ES-I3 (cell line): ENCODE results near the gene IL21R.

Source experiments
- H3K36me3 ChIP-seq: 2 replicates; pipeline ENCODE4 v1.6.1; 2013; ENCODE audit warnings: mild to moderate bottlenecking, low read length, control low read depth, moderate library complexity; ENCODE audit not compliant: insufficient read depth
- H3K4me1 ChIP-seq: 2 replicates; pipeline ENCODE4 v1.6.1; 2013; ENCODE audit warnings: mild to moderate bottlenecking, control low read depth, low read length; ENCODE audit not compliant: insufficient read depth
- H3K9ac ChIP-seq: 2 replicates; pipeline ENCODE4 v1.6.1; 2013; ENCODE audit warnings: low read depth, mild to moderate bottlenecking, low read length, moderate library complexity
- H3K9me3 ChIP-seq: 2 replicates; pipeline ENCODE4 v1.6.1; 2013; ENCODE audit warnings: mild to moderate bottlenecking, low read length, moderate library complexity; ENCODE audit not compliant: control insufficient read depth, insufficient read depth

The IL21R gene

GRCh38 chr16:27401768-27402568 is at the start of gene IL21R:
Gene IL21R (plus strand): TSS chr16:27402174. CDS start chr16:27430072, 27,898 bp downstream.
- no peaks in the 10 kb centered on the region for H3K36me3 ChIP-seq
- H3K9ac ChIP-seq: no peak within 1 kb of the TSS
- H3K4me1 ChIP-seq: peaks cover 6% of the 10 kb centered on the region; the same call in 1 of the 2 replicates
- no peaks in the 10 kb centered on the region for H3K9me3 ChIP-seq

DNA sequence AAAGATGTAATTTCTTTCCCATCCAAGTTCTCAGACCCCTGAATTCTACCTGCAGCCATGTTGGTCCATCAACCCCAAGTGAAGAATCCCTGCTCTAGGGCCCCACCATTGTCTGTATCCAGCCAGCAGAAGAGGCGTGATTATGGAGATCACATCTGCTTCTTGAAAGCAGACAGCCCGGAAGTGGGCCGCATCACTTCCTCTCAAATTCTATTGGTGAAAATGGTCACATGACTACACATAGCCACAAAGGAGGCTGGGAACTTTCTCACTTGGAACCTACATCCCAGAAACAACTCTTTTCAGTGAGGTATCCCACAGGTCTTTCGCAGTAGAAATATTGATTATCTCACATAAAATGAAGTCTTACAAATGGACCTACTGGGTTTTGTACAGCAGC is 48.1 kb upstream of the IL21R start:
- Histone ChIP-seq H3K9ac (no peak overlapping the region), H3K4me1 (no peaks in the 10 kb centered on the region), H3K36me3 (peaks cover 21% of the 10 kb centered on the region), H3K9me3 (peaks cover 3% of the 10 kb centered on the region; the same call in 1 of the 2 replicates)

DNA sequence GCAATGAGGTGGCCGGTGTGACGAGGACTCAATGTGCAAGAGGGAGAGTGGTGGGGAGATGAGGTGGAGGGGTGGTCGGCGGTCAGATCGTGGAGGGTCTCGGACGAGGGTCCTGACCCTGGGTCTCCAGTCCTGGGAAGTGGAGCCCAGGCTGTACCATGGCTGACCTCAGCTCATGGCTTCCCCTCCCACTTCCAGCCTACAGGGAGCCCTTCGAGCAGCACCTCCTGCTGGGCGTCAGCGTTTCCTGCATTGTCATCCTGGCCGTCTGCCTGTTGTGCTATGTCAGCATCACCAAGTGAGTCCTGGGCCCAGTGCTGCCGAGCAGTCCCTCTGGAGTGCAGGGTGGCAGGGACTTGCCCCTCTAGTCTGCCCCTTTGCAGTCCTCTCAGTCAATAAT is 46.4 kb upstream of the IL21R start:
- H3K36me3 ChIP-seq: peaks cover 15% of the 10 kb centered on the region
- H3K9ac ChIP-seq: no peak overlapping the region
- H3K4me1 ChIP-seq: no peaks in the 10 kb centered on the region
- H3K9me3 ChIP-seq: peaks cover 3% of the 10 kb centered on the region; the same call in 1 of the 2 replicates

DNA sequence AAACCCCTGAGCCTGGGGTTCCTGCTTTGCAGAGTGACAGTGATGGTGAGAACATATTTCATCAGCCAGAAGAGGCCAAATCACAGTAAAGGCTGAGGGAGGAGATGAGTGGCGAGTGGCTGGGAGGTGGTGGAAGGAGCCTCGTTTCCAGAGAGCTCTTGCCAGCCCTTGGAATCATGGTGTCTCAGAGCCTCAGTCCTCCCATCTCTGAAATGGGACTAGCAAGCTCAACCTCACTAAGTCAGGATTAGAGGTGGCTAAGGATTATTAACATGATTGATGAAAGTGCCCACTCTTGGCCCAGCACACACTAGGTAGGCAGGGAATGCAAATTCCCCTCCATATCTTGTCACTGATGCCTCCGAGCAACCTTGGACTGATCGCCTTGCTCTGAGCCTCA is 45.2 kb upstream of the IL21R start:
- Histone ChIP-seq H3K4me1 (no peaks in the 10 kb centered on the region), H3K36me3 (peaks cover 10% of the 10 kb centered on the region), H3K9ac (no peak overlapping the region), H3K9me3 (no peaks in the 10 kb centered on the region)

DNA sequence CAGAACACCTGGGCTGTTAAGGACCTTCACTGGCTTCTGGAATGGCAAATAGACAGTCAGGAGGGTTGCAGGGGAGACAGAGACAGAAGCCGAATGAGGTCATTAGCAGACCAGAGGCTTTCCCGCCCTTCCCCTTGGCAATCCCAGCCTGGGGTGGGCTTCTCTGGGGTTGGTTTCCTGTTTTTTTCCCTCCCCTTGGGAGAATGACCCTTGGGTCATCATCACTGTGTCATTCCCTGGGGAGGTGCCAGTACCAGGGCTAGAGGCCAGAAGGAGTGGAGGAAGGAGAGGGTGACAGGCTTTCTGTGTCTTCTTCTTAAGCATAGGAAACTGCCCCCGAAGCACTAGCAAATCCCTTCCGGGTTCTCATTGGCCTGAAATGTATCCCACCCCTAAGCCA is 42.9 kb upstream of the IL21R start:
- H3K36me3 ChIP-seq: peaks cover 5% of the 10 kb centered on the region; the same call in 1 of the 2 replicates
- H3K9me3 ChIP-seq: no peaks in the 10 kb centered on the region
- H3K4me1 ChIP-seq: no peaks in the 10 kb centered on the region
- H3K9ac ChIP-seq: no peak overlapping the region

- Histone ChIP-seq H3K4me1 (no peaks in the 10 kb centered on the region), H3K36me3 (peaks cover 4% of the 10 kb centered on the region; the same call in 1 of the 2 replicates), H3K9ac (no peak overlapping the region), H3K9me3 (no peaks in the 10 kb centered on the region)
Measured at GRCh38 chr16:27359615-27360014, 42.4 kb upstream of the IL21R start.

DNA sequence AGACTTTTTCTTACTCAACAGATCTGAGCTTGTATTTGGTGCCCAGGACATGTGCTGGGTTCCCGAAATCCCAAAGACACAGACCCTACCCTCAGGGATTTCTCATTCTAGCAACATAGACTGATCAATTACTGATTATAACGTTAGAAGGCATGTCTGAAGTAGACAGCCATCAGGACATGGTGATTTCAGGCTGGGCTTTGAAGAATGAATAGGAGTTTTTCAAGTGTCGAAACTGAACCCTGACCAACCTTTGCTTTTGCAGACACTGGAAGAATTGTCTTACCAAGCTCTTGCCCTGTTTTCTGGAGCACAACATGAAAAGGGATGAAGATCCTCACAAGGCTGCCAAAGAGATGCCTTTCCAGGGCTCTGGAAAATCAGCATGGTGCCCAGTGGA is 40.0 kb upstream of the IL21R start:
- Histone ChIP-seq H3K9me3 (no peaks in the 10 kb centered on the region), H3K9ac (no peak overlapping the region), H3K36me3 (no peaks in the 10 kb centered on the region; the same call in 1 of the 2 replicates), H3K4me1 (no peaks in the 10 kb centered on the region; the same call in 1 of the 2 replicates)

- H3K36me3 ChIP-seq: no peaks in the 10 kb centered on the region; the same call in 1 of the 2 replicates
Measured at GRCh38 chr16:27362570-27363245, 39.3 kb upstream of the IL21R start.

GRCh38 chr16:27363246-27363632 is 38.7 kb upstream of the IL21R start:
- Histone ChIP-seq H3K9ac (no peak overlapping the region), H3K9me3 (no peaks in the 10 kb centered on the region), H3K36me3 (no peaks in the 10 kb centered on the region; the same call in 1 of the 2 replicates), H3K4me1 (no peaks in the 10 kb centered on the region; the same call in 1 of the 2 replicates)

More at GRCh38 chr16:27362570-27363245, 39.3 kb upstream of the IL21R start:
- H3K4me1 ChIP-seq: no peaks in the 10 kb centered on the region; the same call in 1 of the 2 replicates
- no peak overlapping the region for H3K9ac ChIP-seq
- no peaks in the 10 kb centered on the region for H3K9me3 ChIP-seq

- Histone ChIP-seq H3K4me1 (no peaks in the 10 kb centered on the region; the same call in 1 of the 2 replicates), H3K36me3 (no peaks in the 10 kb centered on the region; the same call in 1 of the 2 replicates), H3K9ac (no peak overlapping the region), H3K9me3 (no peaks in the 10 kb centered on the region)
Measured at GRCh38 chr16:27363797-27364196, 38.2 kb upstream of the IL21R start.

- Histone ChIP-seq H3K4me1 (no peaks in the 10 kb centered on the region; the same call in 1 of the 2 replicates), H3K36me3 (no peaks in the 10 kb centered on the region), H3K9ac (no peak overlapping the region), H3K9me3 (no peaks in the 10 kb centered on the region)
Measured at GRCh38 chr16:27364493-27365141, 37.4 kb upstream of the IL21R start.

- H3K9ac ChIP-seq: no peak overlapping the region
- H3K4me1 ChIP-seq: no peaks in the 10 kb centered on the region; the same call in 1 of the 2 replicates
- no peaks in the 10 kb centered on the region for H3K36me3 ChIP-seq
- H3K9me3 ChIP-seq: no peaks in the 10 kb centered on the region
Measured at GRCh38 chr16:27365142-27366089, 36.6 kb upstream of the IL21R start.

DNA sequence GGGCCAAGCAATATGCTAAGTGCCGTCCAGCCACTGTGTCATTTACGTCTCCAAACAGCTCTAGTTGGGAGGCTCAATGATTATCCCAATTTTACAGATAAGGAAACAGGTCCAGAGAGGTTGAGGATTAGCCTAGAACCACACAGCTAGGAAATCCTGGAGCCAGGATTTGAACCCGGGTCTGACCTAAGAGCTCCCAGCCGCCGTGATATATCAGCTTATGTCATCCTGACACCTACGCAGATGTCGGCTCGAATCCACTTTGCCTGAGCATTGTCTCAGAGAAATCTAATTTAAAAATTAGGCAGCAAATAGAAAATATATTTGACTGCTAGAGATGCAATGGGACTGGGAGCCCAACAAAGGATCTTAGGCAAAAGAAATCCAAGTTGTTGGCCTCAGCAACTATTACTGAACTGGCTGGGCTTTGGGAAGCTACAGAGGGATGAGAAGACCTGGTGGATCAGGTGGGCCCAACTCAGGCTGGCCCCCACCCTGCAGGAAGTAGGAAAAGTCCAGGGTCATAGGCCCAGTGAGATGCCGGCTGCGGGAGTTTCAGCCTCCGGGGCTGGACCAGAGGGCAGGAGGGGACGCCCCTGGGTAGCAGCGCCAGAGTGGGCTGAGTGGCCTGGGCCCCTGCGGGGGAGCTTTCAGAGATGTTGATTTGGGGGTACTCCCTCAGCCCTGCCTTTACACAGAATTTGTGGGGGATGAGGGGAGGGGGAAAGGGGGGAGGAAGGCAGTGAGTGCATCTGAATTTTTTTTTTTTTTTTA is 35.1 kb upstream of the IL21R start:
- H3K9ac ChIP-seq: no peak overlapping the region
- no peaks in the 10 kb centered on the region; the same call in 1 of the 2 replicates for H3K4me1 ChIP-seq
- H3K36me3 ChIP-seq: no peaks in the 10 kb centered on the region
- H3K9me3 ChIP-seq: no peaks in the 10 kb centered on the region
